ENCODE measurements around the gene ZNF710. TPM values are rescaled to one million over a fixed set of nuclear protein-coding genes. Genes with fewer than 3 reads are reported as not detected.
A peak's percentile ranks its signal among the peaks of the same experiment; 100 is the strongest.

Gene ZNF710
- total and polyA plus RNA-seq, 2 experiments from 2014 or later = 7.8 to 22.2 TPM

- no peaks in the 10 kb centered on the region for H3K9me3 ChIP-seq (ENCODE audit: low read depth)
- TF ChIP-seq CTCF (IDR thresholded peaks at IDR 0.05; ENCODE audit: low read depth, low read length) = no peak
- no peak overlapping the region for H3K4me3 ChIP-seq
- H3K4me1 ChIP-seq (ENCODE audit: low read depth) = peaks cover 9% of the 10 kb centered on the region
- no peaks in the 10 kb centered on the region for H3K36me3 ChIP-seq
- H3K27ac ChIP-seq = peak overlapping the region; percentile 7
- DNase-seq (ENCODE audit: low read depth in 1 of 2, low spot score in 1 of 2) = no peak
- no peaks in the 10 kb centered on the region for H3K27me3 ChIP-seq
These were observed 124.9 kb downstream of the ZNF710 start for GRCh38 chr15:90126022-90126421.

- no peak for TF ChIP-seq CTCF (IDR thresholded peaks at IDR 0.05; ENCODE audit: low read depth, low read length)
- Histone ChIP-seq H3K36me3 (no peaks in the 10 kb centered on the region), H3K27ac (peak overlapping the region; percentile 64), H3K27me3 (no peaks in the 10 kb centered on the region), H3K4me3 (no peak overlapping the region), H3K9me3 (ENCODE audit: low read depth) (no peaks in the 10 kb centered on the region), H3K4me1 (ENCODE audit: low read depth) (peaks cover 9% of the 10 kb centered on the region)
- DNase-seq (ENCODE audit: low read depth in 1 of 2, low spot score in 1 of 2) = peak in 1 of 2 donors; percentile 56
These were observed 125.7 kb downstream of the ZNF710 start for GRCh38 chr15:90126596-90127435.

- H3K4me3 ChIP-seq = no peak overlapping the region
- no peak for TF ChIP-seq CTCF (IDR thresholded peaks at IDR 0.05; ENCODE audit: low read depth, low read length)
- no peaks in the 10 kb centered on the region for H3K9me3 ChIP-seq (ENCODE audit: low read depth)
- peaks cover 9% of the 10 kb centered on the region for H3K4me1 ChIP-seq (ENCODE audit: low read depth)
- H3K27ac ChIP-seq = no peak overlapping the region
- no peaks in the 10 kb centered on the region for H3K36me3 ChIP-seq
- no peaks in the 10 kb centered on the region for H3K27me3 ChIP-seq
- no peak for DNase-seq (ENCODE audit: low read depth in 1 of 2, low spot score in 1 of 2)
These were observed 129.2 kb downstream of the ZNF710 start for GRCh38 chr15:90130291-90130690.

Other genes starting within 250 kb of the ZNF710 start
- 0.32 and 2.4 TPM in 2 replicates for gene MESP2, start 225.0 kb upstream of the ZNF710 start, total RNA-seq
- 1.1 and 2.5 TPM in 2 replicates for gene MESP2, start 225.0 kb upstream of the ZNF710 start, polyA plus RNA-seq
- 0.21 TPM in 1 of 2 replicates, not detected in the other for gene ANPEP, start 186.5 kb upstream of the ZNF710 start, total RNA-seq
- gene ANPEP, start 186.5 kb upstream of the ZNF710 start, polyA plus RNA-seq = 0.17 and 0.20 TPM in 2 replicates
- 37.9 and 50.2 TPM in 2 replicates for gene AP3S2, start 107.3 kb upstream of the ZNF710 start, total RNA-seq
- 31.0 and 34.6 TPM in 2 replicates for gene AP3S2, start 107.3 kb upstream of the ZNF710 start, polyA plus RNA-seq
- 19.4 and 26.6 TPM in 2 replicates for gene ARPIN, start 88.4 kb upstream of the ZNF710 start, total RNA-seq
- gene ARPIN, start 88.4 kb upstream of the ZNF710 start, polyA plus RNA-seq = 10.5 and 12.9 TPM in 2 replicates
- 392 and 406 TPM in 2 replicates for gene IDH2, start 101.1 kb downstream of the ZNF710 start, total RNA-seq
- 673 and 712 TPM in 2 replicates for gene IDH2, start 101.1 kb downstream of the ZNF710 start, polyA plus RNA-seq
- 38.0 and 39.3 TPM in 2 replicates for gene SEMA4B, start 200.0 kb downstream of the ZNF710 start, total RNA-seq
- 43.1 and 44.9 TPM in 2 replicates for gene SEMA4B, start 200.0 kb downstream of the ZNF710 start, polyA plus RNA-seq
- gene CIB1, start 232.6 kb downstream of the ZNF710 start, total RNA-seq = 18.1 and 30.8 TPM in 2 replicates
- 71.9 and 91.6 TPM in 2 replicates for gene CIB1, start 232.6 kb downstream of the ZNF710 start, polyA plus RNA-seq
- 9.1 and 16.2 TPM in 2 replicates for gene GDPGP1, start 232.9 kb downstream of the ZNF710 start, total RNA-seq
- 1.3 and 1.9 TPM in 2 replicates for gene GDPGP1, start 232.9 kb downstream of the ZNF710 start, polyA plus RNA-seq
- gene TTLL13, start 248.2 kb downstream of the ZNF710 start, total RNA-seq = 0.21 TPM in 2 replicates
- 0.39 TPM in 1 of 2 replicates, not detected in the other for gene TTLL13, start 248.2 kb downstream of the ZNF710 start, polyA plus RNA-seq

Measured in cardiac muscle cell (in vitro differentiated cells and primary cell).